Neural crest cell (in vitro differentiated cells): ENCODE data around the gene AQP12B. TPM values are rescaled to one million over a fixed set of nuclear protein-coding genes. Genes with fewer than 3 reads are reported as not detected.

ENCODE experiments used
- DNase-seq: peaks from one replicate; pipeline ENCODE4 v3.0.0; 2021; ENCODE audit warnings: low read depth, mixed read lengths, low spot score
- H3K27ac Mint-ChIP-seq: one replicate; pipeline ENCODE4 v1.8.0; 2021; ENCODE audit warnings: mild to moderate bottlenecking, mixed read lengths; ENCODE audit not compliant: unreplicated experiment
- H3K27me3 Mint-ChIP-seq: 2 replicates; pipeline ENCODE4 v1.8.0; 2021; ENCODE audit warnings: low read depth, mild to moderate bottlenecking, mixed read lengths
- H3K36me3 Mint-ChIP-seq: 2 replicates; pipeline ENCODE4 v1.8.0; 2021; ENCODE audit warnings: low read depth, mild to moderate bottlenecking, mixed read lengths
- H3K4me1 Mint-ChIP-seq: 2 replicates; pipeline ENCODE4 v1.8.0; 2021; ENCODE audit warnings: mixed read lengths
- H3K4me3 Mint-ChIP-seq: one replicate; pipeline ENCODE4 v1.8.0; 2021; ENCODE audit warnings: mild to moderate bottlenecking, mixed read lengths
- H3K9me3 Mint-ChIP-seq: 2 replicates; pipeline ENCODE4 v1.8.0; 2021; ENCODE audit warnings: mixed read lengths
- CTCF ChIP-seq: fragments of 200-600 bp; sonication (generic); conservative IDR thresholded peaks from 2 replicates; pipeline ENCODE4 v1.5.0; 2021; ENCODE audit warnings: antibody characterized with exemption, mild to moderate bottlenecking
- total RNA-seq: library from RNA; stranded (reverse); gene quantifications from 2 replicates; pipeline ENCODE4 v1.2.1, GENCODE V29; 2021

The AQP12B gene
- total RNA-seq, 1 donor from 2014 or later: not detected

- no peak for TF ChIP-seq CTCF
- H3K27me3 Mint-ChIP-seq: peaks cover 41% of the 10 kb centered on the region
Observed at GRCh38 chr2:240650254-240650965, 32.3 kb downstream of the AQP12B start.

GRCh38 chr2:240649331-240649730 is 33.4 kb downstream of the AQP12B start:
- TF ChIP-seq CTCF: no peak
- Mint-ChIP-seq H3K4me1 (peaks cover 10% of the 10 kb centered on the region), H3K36me3 (no peaks in the 10 kb centered on the region), H3K27ac (no peak overlapping the region), H3K4me3 (no peak overlapping the region), H3K9me3 (peaks cover 6% of the 10 kb centered on the region), H3K27me3 (peaks cover 30% of the 10 kb centered on the region)
- no peak for DNase-seq

More at GRCh38 chr2:240650254-240650965, 32.3 kb downstream of the AQP12B start:
- DNase-seq: no peak
- no peak overlapping the region for H3K4me3 Mint-ChIP-seq
- H3K4me1 Mint-ChIP-seq: peaks cover 10% of the 10 kb centered on the region
- no peak overlapping the region for H3K27ac Mint-ChIP-seq
- peaks cover 6% of the 10 kb centered on the region for H3K9me3 Mint-ChIP-seq
- no peaks in the 10 kb centered on the region for H3K36me3 Mint-ChIP-seq

- Mint-ChIP-seq H3K27ac (no peak overlapping the region), H3K36me3 (no peaks in the 10 kb centered on the region), H3K27me3 (peaks cover 29% of the 10 kb centered on the region), H3K4me1 (peaks cover 10% of the 10 kb centered on the region), H3K4me3 (no peak overlapping the region), H3K9me3 (peaks cover 6% of the 10 kb centered on the region)
- TF ChIP-seq CTCF: no peak
- no peak for DNase-seq
Observed at GRCh38 chr2:240648650-240649275, 33.9 kb downstream of the AQP12B start.

GRCh38 chr2:240648155-240648649 is 34.5 kb downstream of the AQP12B start:
- peaks cover 10% of the 10 kb centered on the region for H3K4me1 Mint-ChIP-seq
- no peak for TF ChIP-seq CTCF
- no peaks in the 10 kb centered on the region for H3K36me3 Mint-ChIP-seq
- H3K4me3 Mint-ChIP-seq: no peak overlapping the region
- peaks cover 6% of the 10 kb centered on the region for H3K9me3 Mint-ChIP-seq
- H3K27ac Mint-ChIP-seq: no peak overlapping the region
- peaks cover 25% of the 10 kb centered on the region for H3K27me3 Mint-ChIP-seq
- DNase-seq: no peak

GRCh38 chr2:240647503-240648154 is 35.1 kb downstream of the AQP12B start:
- TF ChIP-seq CTCF: no peak
- Mint-ChIP-seq H3K27me3 (peaks cover 22% of the 10 kb centered on the region), H3K4me3 (no peak overlapping the region), H3K27ac (no peak overlapping the region), H3K4me1 (peaks cover 10% of the 10 kb centered on the region), H3K9me3 (peaks cover 5% of the 10 kb centered on the region), H3K36me3 (no peaks in the 10 kb centered on the region)
- no peak for DNase-seq
